Esophagus muscularis mucosa (tissue), 4 donors: ENCODE results near the gene RRP15. TPM values are rescaled to one million over a fixed set of nuclear protein-coding genes. Genes with fewer than 3 reads are reported as not detected.

Experiments
- DNase-seq: peaks from one replicate; pipeline ENCODE4 v3.0.0-alpha.2; 2017; ENCODE audit errors: extremely low spot score
- H3K27ac ChIP-seq, 4 donors: fragments of 200-600 bp; sonication (generic); replicated peaks in 1 of 4; 1 replicate in 3 of 4; 2 replicates in 1 of 4; pipeline ENCODE4 v1.5.1; 2016 to 2019; ENCODE audit warnings: mild to moderate bottlenecking in 1 of 4
- H3K27me3 ChIP-seq, 4 donors: fragments of 200-600 bp; sonication (generic); one replicate each; pipeline versions ENCODE4 v1.5.1 to v1.6.0; 2016 to 2019
- H3K36me3 ChIP-seq, 4 donors: fragments of 200-600 bp; sonication (generic); one replicate each; pipeline ENCODE4 v1.5.1; 2016 to 2019
- H3K4me1 ChIP-seq, 4 donors: fragments of 200-600 bp; sonication (generic); one replicate each; pipeline ENCODE4 v1.5.1; 2016 to 2019
- H3K4me3 ChIP-seq, 4 donors: fragments of 200-600 bp; sonication (generic); 1 replicate in 2 of 4; 2 replicates in 2 of 4; pipeline ENCODE4 v1.5.1; 2016 to 2019; ENCODE audit warnings: mild to moderate bottlenecking in 4 of 4, moderate library complexity in 1 of 4
- H3K9me3 ChIP-seq, 4 donors: fragments of 200-600 bp; sonication (generic); 1 replicate in 3 of 4; 2 replicates in 1 of 4; pipeline ENCODE4 v1.5.1; 2016 to 2019
- EP300 ChIP-seq: sonication (generic); formaldehyde crosslinking; IDR thresholded peaks from one replicate; pipeline ENCODE4 v1.6.1; 2017; ENCODE audit warnings: antibody characterized with exemption
- POLR2A ChIP-seq: fragments of 450-650 bp; IDR thresholded peaks from one replicate; pipeline ENCODE4 v1.6.1; 2017; ENCODE audit warnings: antibody characterized with exemption, moderate library complexity, mild to moderate bottlenecking, low read depth
- POLR2AphosphoS5 ChIP-seq, 2 donors: sonication (generic); formaldehyde crosslinking; IDR thresholded peaks; one replicate each; pipeline ENCODE4 v1.6.1; 2017; ENCODE audit warnings: antibody characterized with exemption in 2 of 2
- WGBS: methylation state at CpG from one replicate; pipeline ENCODE4 v1.1.5; 2018; 5-methylcytosine and 5-hydroxymethylcytosine counted together
- intact Hi-C: fragments of 100-400 bp; cut with DNase I; formaldehyde crosslinking; loops from one replicate; pipeline ENCODE4 v1.15.1; 2023
- total RNA-seq, 4 donors: library from RNA; depleted of rRNA; stranded (reverse); fragments of >200 nt; gene quantifications; one replicate each; pipeline versions ENCODE4 v1.1.0 to v1.2.1, GENCODE V29; 2016
- TF ChIP-seq, protein P1 (sequence below), 3 experiments: fragments of 200-600 bp in 2 of 3; fragments of 450-650 bp in 1 of 3; sonication (generic) in 2 of 3; IDR thresholded peaks; one replicate each; pipeline ENCODE4 v1.5.1; 2017 to 2019; ENCODE audit warnings: antibody characterized with exemption in 3 of 3, mild to moderate bottlenecking in 2 of 3, moderate library complexity in 1 of 3

RRP15 gene
- total RNA-seq, 4 donors from 2014 or later, result 7.0 to 9.9 (median 8.1) TPM

DNA sequence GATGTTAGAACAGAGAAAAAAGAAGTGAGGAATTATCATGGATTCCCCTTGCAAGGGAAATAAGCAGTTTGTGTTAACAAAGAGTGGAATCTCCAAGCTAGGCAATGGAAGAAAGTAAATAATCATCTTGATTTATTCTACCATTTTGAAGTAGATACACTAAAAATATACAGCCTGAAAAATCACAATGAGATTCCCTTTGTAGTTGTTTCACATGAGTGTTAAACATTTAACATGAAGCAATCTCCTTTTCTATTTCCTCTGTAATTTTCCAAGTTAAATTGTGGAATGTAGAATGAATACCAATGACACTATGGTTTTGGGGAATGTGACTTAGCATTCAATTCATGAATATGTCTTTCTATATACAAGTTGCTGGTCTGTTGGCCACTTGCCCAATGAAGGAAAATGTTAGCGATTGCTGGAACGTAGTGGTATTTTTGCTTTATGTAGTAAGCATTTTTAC, 65.7 kb downstream of the RRP15 start:
- TF ChIP-seq POLR2AphosphoS5 (IDR thresholded peaks at IDR 0.05), result no peak
- TF ChIP-seq POLR2A, result no peak
- TF ChIP-seq, protein P1, sequence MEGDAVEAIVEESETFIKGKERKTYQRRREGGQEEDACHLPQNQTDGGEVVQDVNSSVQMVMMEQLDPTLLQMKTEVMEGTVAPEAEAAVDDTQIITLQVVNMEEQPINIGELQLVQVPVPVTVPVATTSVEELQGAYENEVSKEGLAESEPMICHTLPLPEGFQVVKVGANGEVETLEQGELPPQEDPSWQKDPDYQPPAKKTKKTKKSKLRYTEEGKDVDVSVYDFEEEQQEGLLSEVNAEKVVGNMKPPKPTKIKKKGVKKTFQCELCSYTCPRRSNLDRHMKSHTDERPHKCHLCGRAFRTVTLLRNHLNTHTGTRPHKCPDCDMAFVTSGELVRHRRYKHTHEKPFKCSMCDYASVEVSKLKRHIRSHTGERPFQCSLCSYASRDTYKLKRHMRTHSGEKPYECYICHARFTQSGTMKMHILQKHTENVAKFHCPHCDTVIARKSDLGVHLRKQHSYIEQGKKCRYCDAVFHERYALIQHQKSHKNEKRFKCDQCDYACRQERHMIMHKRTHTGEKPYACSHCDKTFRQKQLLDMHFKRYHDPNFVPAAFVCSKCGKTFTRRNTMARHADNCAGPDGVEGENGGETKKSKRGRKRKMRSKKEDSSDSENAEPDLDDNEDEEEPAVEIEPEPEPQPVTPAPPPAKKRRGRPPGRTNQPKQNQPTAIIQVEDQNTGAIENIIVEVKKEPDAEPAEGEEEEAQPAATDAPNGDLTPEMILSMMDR (IDR thresholded peaks at IDR 0.05), result no peak
- TF ChIP-seq EP300, result no peak
- H3K36me3 ChIP-seq, result no peaks in the 10 kb centered on the region
- no peaks in the 10 kb centered on the region for H3K9me3 ChIP-seq
- peaks cover 5 to 53% (median 45%) of the 10 kb centered on the region in 4 donors for H3K4me1 ChIP-seq
- no peaks in the 10 kb centered on the region for H3K27me3 ChIP-seq
- H3K4me3 ChIP-seq, result peak overlapping the region; percentile 32 to 73 (median 46)
- H3K27ac ChIP-seq, result peak overlapping the region; percentile 83 to 91 (median 90)
- 4% methylated on average over 2 of the region's 2 CpGs for WGBS
- no peak for DNase-seq
- intact Hi-C loops, result no loop called here

DNA sequence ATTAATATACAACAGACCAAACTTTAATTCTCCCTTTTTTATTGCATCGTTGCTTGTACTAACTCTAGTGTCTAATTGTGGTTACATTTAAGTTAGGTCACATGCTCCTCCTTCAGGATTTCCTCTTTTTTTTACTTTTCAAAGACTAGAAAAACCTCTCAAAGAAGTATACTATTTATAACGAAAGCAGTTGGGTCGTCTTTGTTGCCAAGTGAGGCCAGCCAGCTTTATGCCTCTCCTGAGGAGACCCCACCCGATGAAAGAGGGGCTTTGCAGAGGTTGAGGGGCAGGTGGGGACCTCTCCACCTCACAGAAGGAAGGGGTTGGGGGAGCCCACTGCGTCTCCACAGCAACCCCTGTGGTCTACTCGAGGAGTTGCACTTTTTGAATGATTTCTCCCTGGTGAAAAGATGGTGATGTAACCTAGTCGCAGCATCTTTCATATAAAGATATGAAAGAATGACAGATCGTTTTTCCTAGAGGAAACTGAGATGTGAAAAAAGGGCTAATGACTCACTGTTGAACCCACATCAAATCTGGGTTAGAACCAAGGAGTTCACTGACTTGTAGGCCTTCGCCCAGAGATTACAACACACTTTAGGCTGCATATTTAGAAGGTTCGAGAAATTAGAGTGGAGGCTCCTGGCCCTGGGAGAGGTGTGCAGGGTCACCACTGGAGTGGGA, 66.4 kb downstream of the RRP15 start:
- DNase-seq, result no peak
- Histone ChIP-seq H3K36me3 (no peaks in the 10 kb centered on the region), H3K4me1 (peaks cover 5 to 53% (median 45%) of the 10 kb centered on the region in 4 donors), H3K27me3 (no peaks in the 10 kb centered on the region), H3K9me3 (no peaks in the 10 kb centered on the region), H3K27ac (peak overlapping the region; percentile 83 to 91 (median 90)), H3K4me3 (peak overlapping the region; percentile 32 to 73 (median 46))
- 27% methylated on average over 10 of the region's 10 CpGs for WGBS
- TF ChIP-seq EP300 (no peak), POLR2A (no peak), POLR2AphosphoS5 (IDR thresholded peaks at IDR 0.05) (peak in 1 of 2 donors; percentile 26)
- TF ChIP-seq, protein P1 (IDR thresholded peaks at IDR 0.05), result peak; percentile 28 to 54 (median 39)
- intact Hi-C loops, result no loop called here

DNA sequence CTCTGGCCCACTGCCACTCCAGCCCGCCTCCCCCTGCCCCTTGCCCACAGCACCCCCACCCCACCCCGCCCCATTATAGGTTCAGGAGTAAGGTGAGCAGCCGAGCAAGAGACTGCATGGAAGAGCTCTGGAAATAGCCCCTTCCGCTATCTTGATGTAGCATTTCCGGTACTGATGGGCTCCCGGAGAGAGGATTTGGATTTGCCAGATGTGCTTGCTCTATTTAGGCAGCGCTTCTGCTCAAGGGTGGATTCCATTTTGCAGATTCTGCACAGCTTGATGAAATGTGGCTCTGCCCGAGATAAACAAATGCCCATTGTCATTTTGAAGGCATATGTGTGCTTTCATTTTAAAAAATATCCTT, 67.0 kb downstream of the RRP15 start:
- Histone ChIP-seq H3K9me3 (no peaks in the 10 kb centered on the region), H3K27me3 (no peaks in the 10 kb centered on the region), H3K36me3 (no peaks in the 10 kb centered on the region), H3K4me1 (peaks cover 5 to 53% (median 45%) of the 10 kb centered on the region in 4 donors), H3K4me3 (no peak overlapping the region), H3K27ac (peak overlapping the region; percentile 41 to 91 (median 86))
- 85% methylated on average over 7 of the region's 8 CpGs for WGBS
- DNase-seq, result no peak
- intact Hi-C loops, result no loop called here
- TF ChIP-seq EP300 (no peak), POLR2A (no peak), POLR2AphosphoS5 (IDR thresholded peaks at IDR 0.05) (no peak)
- TF ChIP-seq, protein P1 (IDR thresholded peaks at IDR 0.05), result no peak

DNA sequence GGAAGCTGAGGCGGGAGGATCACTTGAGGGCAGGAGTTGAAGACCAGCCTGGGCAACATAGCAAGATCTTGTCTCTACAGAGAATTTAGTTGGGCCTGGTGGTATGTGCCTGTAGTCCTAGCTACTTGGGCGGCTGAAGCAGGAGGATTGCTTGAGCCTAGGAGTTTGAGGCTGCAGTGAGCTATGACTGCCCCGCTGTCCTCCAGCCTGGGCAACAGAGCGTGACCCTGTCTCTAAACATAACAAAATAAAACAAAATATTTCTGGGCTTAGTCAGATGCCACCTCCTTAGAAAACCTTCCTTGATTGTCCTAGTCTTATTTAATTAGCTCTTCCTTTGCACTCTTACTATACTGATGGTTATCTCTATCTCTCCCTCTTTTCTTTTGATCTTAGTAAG, 68.6 kb downstream of the RRP15 start:
- Histone ChIP-seq H3K36me3 (no peaks in the 10 kb centered on the region), H3K27ac (no peak overlapping the region), H3K4me3 (no peak overlapping the region), H3K9me3 (no peaks in the 10 kb centered on the region), H3K27me3 (no peaks in the 10 kb centered on the region), H3K4me1 (peaks cover 5 to 38% (median 34%) of the 10 kb centered on the region in 4 donors)
- intact Hi-C loops, result no loop called here
- DNase-seq, result no peak
- 89% methylated on average over 4 of the region's 4 CpGs for WGBS
- TF ChIP-seq EP300 (no peak), POLR2A (no peak), POLR2AphosphoS5 (IDR thresholded peaks at IDR 0.05) (no peak)
- TF ChIP-seq, protein P1 (IDR thresholded peaks at IDR 0.05), result no peak
